ENCODE results near the gene MRPS2. TPM values are rescaled to one million over a fixed set of nuclear protein-coding genes. Genes with fewer than 3 reads are reported as not detected.
A peak's percentile ranks its signal among the peaks of the same experiment; 100 is the strongest.
"Not testable (repeated sequence)": the region's sequence is repeated elsewhere in the genome, so short reads cannot be mapped to it uniquely, and the experiment has no call there.

The MRPS2 gene
- total and polyA plus RNA-seq, 3 experiments from 2014 or later: 50.9 to 71.0 (median 66.7) TPM

GRCh38 chr9:135512241-135512603 is 11.7 kb downstream of the MRPS2 start:
- Histone ChIP-seq H3K9me3 (ENCODE audit: low read length) (no peaks in the 10 kb centered on the region), H3K36me3 (ENCODE audit: insufficient read depth, low read length) (no peaks in the 10 kb centered on the region), H3K27me3 (ENCODE audit: insufficient read depth, low read length, poor library complexity, severe bottlenecking) (no peaks in the 10 kb centered on the region), H3K27ac (ENCODE audit: low read depth, low read length) (no peak overlapping the region), H3K4me3 (ENCODE audit: low read length) (no peak overlapping the region), H3K4me1 (ENCODE audit: insufficient read depth, low read length) (no peaks in the 10 kb centered on the region)
- DNase-seq: peak in 1 of 5 donors; percentile 10
- POLR2A ChIA-PET: no interaction called here
- Mint-ChIP-seq H3K27ac (no peak overlapping the region), H3K4me1 (no peaks in the 10 kb centered on the region), H3K4me3 (no peak overlapping the region), H3K36me3 (peaks cover 0 to 7% (median 0%) of the 10 kb centered on the region in 3 donors), H3K27me3 (no peaks in the 10 kb centered on the region), H3K9me3 (peaks cover 6 to 14% (median 6%) of the 10 kb centered on the region in 5 donors)
- CTCF ChIA-PET: no interaction called here

- Histone ChIP-seq H3K4me1 (ENCODE audit: insufficient read depth, low read length) (no peaks in the 10 kb centered on the region), H3K36me3 (ENCODE audit: insufficient read depth, low read length) (no peaks in the 10 kb centered on the region), H3K27me3 (ENCODE audit: insufficient read depth, low read length, poor library complexity, severe bottlenecking) (no peaks in the 10 kb centered on the region), H3K27ac (ENCODE audit: low read depth, low read length) (no peak overlapping the region), H3K4me3 (ENCODE audit: low read length) (no peak overlapping the region), H3K9me3 (ENCODE audit: low read length) (no peaks in the 10 kb centered on the region)
- H3K9me3 Mint-ChIP-seq: peaks cover 5 to 14% (median 6%) of the 10 kb centered on the region in 5 donors
- no peak overlapping the region for H3K27ac Mint-ChIP-seq
- POLR2A ChIA-PET: no interaction called here
- H3K27me3 Mint-ChIP-seq: no peaks in the 10 kb centered on the region
- H3K36me3 Mint-ChIP-seq: peaks cover 0 to 7% (median 0%) of the 10 kb centered on the region in 3 donors
- no peak overlapping the region for H3K4me3 Mint-ChIP-seq
- CTCF ChIA-PET: no interaction called here
- DNase-seq: no peak
- no peaks in the 10 kb centered on the region for H3K4me1 Mint-ChIP-seq
Measured at GRCh38 chr9:135512904-135513303, 12.4 kb downstream of the MRPS2 start.

- ChIA-PET POLR2A (no interaction called here), CTCF (no interaction called here)
- no peak for DNase-seq
- H3K36me3 Mint-ChIP-seq: peaks cover 0 to 7% (median 0%) of the 10 kb centered on the region in 3 donors
- H3K27ac ChIP-seq (ENCODE audit: low read depth, low read length): no peak overlapping the region
- no peaks in the 10 kb centered on the region for H3K4me1 ChIP-seq (ENCODE audit: insufficient read depth, low read length)
- H3K9me3 Mint-ChIP-seq: peaks cover 6 to 14% (median 6%) of the 10 kb centered on the region in 5 donors
- H3K4me3 Mint-ChIP-seq: no peak overlapping the region
- H3K4me1 Mint-ChIP-seq: no peaks in the 10 kb centered on the region
- peak overlapping the region in 1 of 8 donors; percentile 14 for H3K27ac Mint-ChIP-seq
- H3K4me3 ChIP-seq (ENCODE audit: low read length): no peak overlapping the region
- H3K27me3 Mint-ChIP-seq: no peaks in the 10 kb centered on the region
- no peaks in the 10 kb centered on the region for H3K27me3 ChIP-seq (ENCODE audit: insufficient read depth, low read length, poor library complexity, severe bottlenecking)
- H3K9me3 ChIP-seq (ENCODE audit: low read length): no peaks in the 10 kb centered on the region
- no peaks in the 10 kb centered on the region for H3K36me3 ChIP-seq (ENCODE audit: insufficient read depth, low read length)
Measured at GRCh38 chr9:135513351-135513846, 12.9 kb downstream of the MRPS2 start.

- H3K4me3 ChIP-seq (ENCODE audit: low read length); H3K4me1 ChIP-seq (ENCODE audit: insufficient read depth, low read length); H3K27ac Mint-ChIP-seq; POLR2A ChIA-PET; H3K36me3 Mint-ChIP-seq; H3K27ac ChIP-seq (ENCODE audit: low read depth, low read length); H3K27me3 Mint-ChIP-seq; H3K9me3 ChIP-seq (ENCODE audit: low read length); DNase-seq; H3K4me1 Mint-ChIP-seq; H3K4me3 Mint-ChIP-seq; H3K27me3 ChIP-seq (ENCODE audit: insufficient read depth, low read length, poor library complexity, severe bottlenecking); H3K36me3 ChIP-seq (ENCODE audit: insufficient read depth, low read length): not testable (repeated sequence)
- CTCF ChIA-PET: interaction anchor here (1.0 kb wide), 1 partner anchor 9 kb away, joined by 3 read pairs; no protein-coding TSS in a partner anchor
- H3K9me3 Mint-ChIP-seq: peaks cover 4 to 11% (median 6%) of the 10 kb centered on the region in 5 donors
Measured at GRCh38 chr9:135513906-135514305, 13.4 kb downstream of the MRPS2 start.

- H3K9me3 ChIP-seq (ENCODE audit: low read length): no peaks in the 10 kb centered on the region
- no peak for DNase-seq
- no peak overlapping the region for H3K27ac ChIP-seq (ENCODE audit: low read depth, low read length)
- H3K27me3 ChIP-seq (ENCODE audit: insufficient read depth, low read length, poor library complexity, severe bottlenecking): no peaks in the 10 kb centered on the region
- no peaks in the 10 kb centered on the region for H3K36me3 ChIP-seq (ENCODE audit: insufficient read depth, low read length)
- H3K27me3 Mint-ChIP-seq: peaks cover 0 to 2% of the 10 kb centered on the region in 2 donors
- no peaks in the 10 kb centered on the region for H3K36me3 Mint-ChIP-seq
- CTCF ChIA-PET: interaction anchor here (1.0 kb wide), 1 partner anchor 10 kb away, joined by 3 read pairs; no protein-coding TSS in a partner anchor
- no peak overlapping the region for H3K4me3 ChIP-seq (ENCODE audit: low read length)
- no peaks in the 10 kb centered on the region for H3K4me1 Mint-ChIP-seq
- peaks cover 0 to 5% (median 1%) of the 10 kb centered on the region in 5 donors for H3K9me3 Mint-ChIP-seq
- H3K4me1 ChIP-seq (ENCODE audit: insufficient read depth, low read length): no peaks in the 10 kb centered on the region
- POLR2A ChIA-PET: no interaction called here
- H3K27ac Mint-ChIP-seq: no peak overlapping the region
- H3K4me3 Mint-ChIP-seq: no peak overlapping the region
Measured at GRCh38 chr9:135514342-135515082, 14.0 kb downstream of the MRPS2 start.

GRCh38 chr9:135515083-135515951 is 14.8 kb downstream of the MRPS2 start:
- H3K27ac Mint-ChIP-seq: no peak overlapping the region
- H3K4me1 Mint-ChIP-seq: no peaks in the 10 kb centered on the region
- Histone ChIP-seq H3K9me3 (ENCODE audit: low read length) (no peaks in the 10 kb centered on the region), H3K27me3 (ENCODE audit: insufficient read depth, low read length, poor library complexity, severe bottlenecking) (no peaks in the 10 kb centered on the region), H3K36me3 (ENCODE audit: insufficient read depth, low read length) (no peaks in the 10 kb centered on the region), H3K27ac (ENCODE audit: low read depth, low read length) (no peak overlapping the region), H3K4me1 (ENCODE audit: insufficient read depth, low read length) (no peaks in the 10 kb centered on the region), H3K4me3 (ENCODE audit: low read length) (no peak overlapping the region)
- DNase-seq: no peak
- CTCF ChIA-PET: interaction anchor here (1.0 kb wide), 1 partner anchor 10 kb away, joined by 3 read pairs; no protein-coding TSS in a partner anchor
- H3K9me3 Mint-ChIP-seq: peaks cover 0 to 2% (median 0%) of the 10 kb centered on the region in 5 donors
- peaks cover 0 to 2% of the 10 kb centered on the region in 2 donors for H3K27me3 Mint-ChIP-seq
- H3K4me3 Mint-ChIP-seq: no peak overlapping the region
- no peaks in the 10 kb centered on the region for H3K36me3 Mint-ChIP-seq
- POLR2A ChIA-PET: no interaction called here

GRCh38 chr9:135516132-135516860 is 15.8 kb downstream of the MRPS2 start:
- Mint-ChIP-seq H3K27me3 (peaks cover 0 to 2% of the 10 kb centered on the region in 2 donors), H3K9me3 (peaks cover 0 to 2% (median 0%) of the 10 kb centered on the region in 5 donors), H3K4me1 (no peaks in the 10 kb centered on the region), H3K36me3 (no peaks in the 10 kb centered on the region), H3K4me3 (no peak overlapping the region), H3K27ac (no peak overlapping the region)
- Histone ChIP-seq H3K4me1 (ENCODE audit: insufficient read depth, low read length) (no peaks in the 10 kb centered on the region), H3K4me3 (ENCODE audit: low read length) (no peak overlapping the region), H3K9me3 (ENCODE audit: low read length) (no peaks in the 10 kb centered on the region), H3K27ac (ENCODE audit: low read depth, low read length) (no peak overlapping the region), H3K36me3 (ENCODE audit: insufficient read depth, low read length) (no peaks in the 10 kb centered on the region), H3K27me3 (ENCODE audit: insufficient read depth, low read length, poor library complexity, severe bottlenecking) (no peaks in the 10 kb centered on the region)
- no peak for DNase-seq
- ChIA-PET CTCF (no interaction called here), POLR2A (no interaction called here)
